ENCODE results near the gene PXMP4.

- TF ChIP-seq EZH2 (IDR thresholded peaks at IDR 0.05; ENCODE audit: insufficient read depth, poor library complexity, severe bottlenecking) = no peak
- no peak for TF ChIP-seq EZH2phosphoT487 (IDR thresholded peaks at IDR 0.05; ENCODE audit: insufficient read depth, low read depth)
These were observed 33.7 kb upstream of the PXMP4 start for GRCh38 chr20:33753763-33754162.
